Endothelial cell (in vitro differentiated cells): ENCODE data around the gene SLC8A2. TPM values are rescaled to one million over a fixed set of nuclear protein-coding genes. Genes with fewer than 3 reads are reported as not detected.

Experiments used
- DNase-seq: peaks from one replicate; pipeline ENCODE4 v3.0.0; 2021; ENCODE audit warnings: low spot score
- H3K27ac Mint-ChIP-seq: one replicate; pipeline ENCODE4 v1.8.0; 2021; ENCODE audit warnings: mixed read lengths, inconsistent platforms; ENCODE audit not compliant: unreplicated experiment
- H3K27me3 Mint-ChIP-seq: one replicate; pipeline ENCODE4 v1.8.0; 2021; ENCODE audit warnings: mild to moderate bottlenecking, moderate library complexity, mixed read lengths, inconsistent platforms; ENCODE audit not compliant: unreplicated experiment
- H3K36me3 Mint-ChIP-seq: one replicate; pipeline ENCODE4 v1.8.0; 2021; ENCODE audit warnings: mild to moderate bottlenecking, low read depth, mixed read lengths, inconsistent platforms; ENCODE audit not compliant: unreplicated experiment
- H3K4me1 Mint-ChIP-seq: one replicate; pipeline ENCODE4 v1.8.0; 2021; ENCODE audit warnings: mild to moderate bottlenecking, mixed read lengths, inconsistent platforms; ENCODE audit not compliant: unreplicated experiment
- H3K4me3 Mint-ChIP-seq: one replicate; pipeline ENCODE4 v1.8.0; 2021; ENCODE audit warnings: mild to moderate bottlenecking, mixed read lengths, inconsistent platforms; ENCODE audit not compliant: unreplicated experiment
- H3K9me3 Mint-ChIP-seq: one replicate; pipeline ENCODE4 v1.8.0; 2021; ENCODE audit warnings: mixed read lengths, inconsistent platforms; ENCODE audit not compliant: unreplicated experiment
- total RNA-seq: library from RNA; stranded (reverse); fragmentation: NEBNext Ultra II Directional; extraction: Animal tissue kit (Norgen Biotek cat#: 25700); gene quantifications from one replicate; pipeline ENCODE4 v1.2.1, GENCODE V29; 2021; ENCODE audit not compliant: unreplicated experiment
- TF ChIP-seq, protein P1 (sequence below): fragments of 200-600 bp; sonication (generic); IDR thresholded peaks from one replicate; pipeline ENCODE4 v1.5.0; 2021; ENCODE audit warnings: antibody characterized with exemption; ENCODE audit not compliant: unreplicated experiment

The SLC8A2 gene
- total RNA-seq, 1 donor from 2014 or later: 0.80 TPM

DNA sequence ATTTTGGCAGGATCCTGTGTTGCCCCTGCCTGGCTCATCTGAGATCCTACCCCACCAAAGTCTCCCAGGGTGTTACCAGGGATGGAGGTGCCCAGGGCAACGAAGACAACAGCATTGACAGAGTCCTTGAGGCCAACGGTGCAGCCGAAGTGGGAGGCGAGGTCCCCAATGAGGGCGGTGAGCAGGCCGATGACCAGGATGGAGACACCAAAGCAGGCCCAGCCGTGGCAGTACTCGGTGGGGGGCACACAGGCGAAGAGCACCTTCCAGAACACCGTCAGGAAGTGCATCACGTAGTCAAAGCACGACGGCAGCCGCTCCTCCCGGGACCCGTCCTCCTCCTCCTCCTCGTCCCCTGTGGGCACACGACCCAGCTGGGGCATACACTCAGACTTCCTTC is 39.6 kb downstream of the SLC8A2 start:
- H3K4me1 Mint-ChIP-seq: peaks cover 5% of the 10 kb centered on the region
- H3K27ac Mint-ChIP-seq: no peak overlapping the region
- H3K4me3 Mint-ChIP-seq: no peak overlapping the region
- no peaks in the 10 kb centered on the region for H3K36me3 Mint-ChIP-seq
- no peaks in the 10 kb centered on the region for H3K9me3 Mint-ChIP-seq
- DNase-seq: no peak
- TF ChIP-seq, protein P1, sequence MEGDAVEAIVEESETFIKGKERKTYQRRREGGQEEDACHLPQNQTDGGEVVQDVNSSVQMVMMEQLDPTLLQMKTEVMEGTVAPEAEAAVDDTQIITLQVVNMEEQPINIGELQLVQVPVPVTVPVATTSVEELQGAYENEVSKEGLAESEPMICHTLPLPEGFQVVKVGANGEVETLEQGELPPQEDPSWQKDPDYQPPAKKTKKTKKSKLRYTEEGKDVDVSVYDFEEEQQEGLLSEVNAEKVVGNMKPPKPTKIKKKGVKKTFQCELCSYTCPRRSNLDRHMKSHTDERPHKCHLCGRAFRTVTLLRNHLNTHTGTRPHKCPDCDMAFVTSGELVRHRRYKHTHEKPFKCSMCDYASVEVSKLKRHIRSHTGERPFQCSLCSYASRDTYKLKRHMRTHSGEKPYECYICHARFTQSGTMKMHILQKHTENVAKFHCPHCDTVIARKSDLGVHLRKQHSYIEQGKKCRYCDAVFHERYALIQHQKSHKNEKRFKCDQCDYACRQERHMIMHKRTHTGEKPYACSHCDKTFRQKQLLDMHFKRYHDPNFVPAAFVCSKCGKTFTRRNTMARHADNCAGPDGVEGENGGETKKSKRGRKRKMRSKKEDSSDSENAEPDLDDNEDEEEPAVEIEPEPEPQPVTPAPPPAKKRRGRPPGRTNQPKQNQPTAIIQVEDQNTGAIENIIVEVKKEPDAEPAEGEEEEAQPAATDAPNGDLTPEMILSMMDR: no peak
- peaks cover 10% of the 10 kb centered on the region for H3K27me3 Mint-ChIP-seq

DNA sequence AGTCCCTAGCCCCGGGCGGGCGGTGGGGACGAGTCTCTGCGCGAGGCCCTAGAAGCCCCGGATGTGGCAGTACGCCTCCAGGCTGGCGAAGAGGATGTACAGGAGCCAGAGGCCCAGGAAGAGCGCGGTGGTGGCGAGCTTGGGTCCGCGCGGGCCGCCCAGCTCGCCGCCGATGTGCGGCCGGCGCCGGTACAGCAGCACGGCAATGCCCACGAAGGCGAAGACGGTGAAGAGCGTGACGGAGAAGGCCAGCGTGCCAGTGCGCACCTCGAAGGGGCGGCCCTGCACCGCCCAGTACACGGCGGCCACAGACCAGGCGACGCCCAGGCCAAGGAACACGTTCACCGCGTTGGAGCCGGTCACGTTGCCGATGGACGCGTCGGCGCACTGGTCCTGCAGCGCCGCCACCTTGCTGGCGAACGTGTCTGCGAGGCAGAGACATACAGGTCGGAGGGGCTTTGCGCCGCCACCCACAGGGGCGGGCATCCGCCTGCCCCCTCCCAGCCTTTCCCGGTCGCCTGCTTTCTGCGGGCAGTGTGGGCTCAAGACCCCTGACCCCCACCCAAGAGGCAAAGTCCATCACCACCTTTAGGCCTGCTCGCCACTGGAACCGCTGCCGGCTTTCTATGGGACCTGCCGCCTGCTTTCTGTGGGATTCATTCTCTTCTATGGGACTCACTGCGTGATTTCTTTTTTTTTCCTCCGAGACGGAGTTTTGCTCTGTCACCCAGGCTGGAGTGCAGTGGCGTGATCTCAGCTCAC is 41.5 kb downstream of the SLC8A2 start:
- Mint-ChIP-seq H3K4me1 (peaks cover 3% of the 10 kb centered on the region), H3K27me3 (peaks cover 12% of the 10 kb centered on the region), H3K27ac (no peak overlapping the region), H3K36me3 (no peaks in the 10 kb centered on the region), H3K4me3 (peak overlapping the region; percentile 47), H3K9me3 (no peaks in the 10 kb centered on the region)
- no peak for DNase-seq
- TF ChIP-seq, protein P1: peak; percentile 26

DNA sequence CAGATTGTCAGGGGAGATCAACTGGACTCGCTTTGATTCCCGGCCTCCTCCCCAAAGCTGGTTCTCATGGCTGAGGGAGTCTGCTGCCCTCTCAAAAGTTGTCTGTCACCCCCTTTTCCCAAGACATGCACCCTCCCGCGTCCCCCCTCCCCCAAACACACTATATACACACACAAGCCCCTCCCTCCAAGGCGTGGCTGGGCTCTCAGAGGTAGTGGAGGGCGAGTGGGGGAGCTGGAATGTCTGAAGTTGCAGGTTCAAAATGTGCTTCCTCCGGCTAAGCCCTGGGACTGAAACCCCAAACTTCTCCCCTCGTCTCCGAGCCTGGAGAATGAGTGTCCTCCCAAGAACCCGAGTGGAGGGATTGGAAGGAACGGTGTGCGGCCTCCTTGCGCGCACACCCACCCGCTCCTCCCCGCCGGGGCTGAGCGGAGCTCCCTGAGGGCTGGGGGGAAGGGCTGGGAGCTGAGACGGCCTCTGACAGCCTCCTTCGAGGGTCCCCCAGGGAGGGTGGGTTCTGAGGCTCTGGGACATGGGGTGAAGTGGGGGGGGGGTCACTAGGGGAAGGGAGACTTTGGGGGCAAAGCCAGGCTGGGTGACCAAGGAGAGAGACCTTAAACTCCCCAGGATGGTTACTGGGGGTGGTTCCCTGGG is 42.4 kb downstream of the SLC8A2 start:
- TF ChIP-seq, protein P1: no peak
- peaks cover 3% of the 10 kb centered on the region for H3K4me1 Mint-ChIP-seq
- H3K36me3 Mint-ChIP-seq: no peaks in the 10 kb centered on the region
- DNase-seq: no peak
- no peaks in the 10 kb centered on the region for H3K9me3 Mint-ChIP-seq
- no peak overlapping the region for H3K4me3 Mint-ChIP-seq
- H3K27me3 Mint-ChIP-seq: peaks cover 14% of the 10 kb centered on the region
- H3K27ac Mint-ChIP-seq: no peak overlapping the region

DNA sequence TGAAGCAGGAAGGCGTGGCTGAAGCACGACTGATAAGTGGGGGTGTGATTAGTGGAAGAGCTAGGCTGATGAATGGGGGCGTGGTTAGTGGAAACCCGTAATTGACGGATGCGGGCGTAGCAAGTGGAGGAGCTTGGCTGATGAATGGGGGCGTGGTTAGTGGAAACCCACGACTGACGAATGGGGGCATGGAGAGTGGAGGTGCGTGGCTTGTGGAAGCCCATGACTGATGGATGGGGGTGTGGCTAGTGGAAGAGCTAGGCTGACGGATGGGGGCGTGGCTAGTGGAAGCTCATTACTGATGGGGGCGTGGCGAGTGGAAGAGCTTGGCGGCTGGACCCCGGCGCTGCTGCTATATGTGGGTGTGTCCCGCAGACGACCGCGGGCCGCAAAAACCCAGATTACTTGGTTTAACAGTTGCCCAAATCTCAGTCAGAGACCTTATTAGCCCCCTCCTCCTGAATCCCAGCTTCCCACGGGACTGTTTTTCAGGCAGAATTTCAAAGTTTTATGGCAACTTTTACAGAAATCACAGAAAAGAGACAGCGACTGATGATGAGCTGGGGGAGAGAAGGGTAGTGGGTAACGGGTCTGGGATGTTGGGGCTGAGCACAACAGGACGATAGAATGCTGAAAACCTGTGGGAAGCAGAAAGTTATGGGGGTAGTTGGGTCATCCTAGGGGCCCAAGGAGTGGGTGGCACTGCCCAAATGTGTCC is 43.4 kb downstream of the SLC8A2 start:
- H3K27me3 Mint-ChIP-seq: peaks cover 16% of the 10 kb centered on the region
- peak; percentile 91 for DNase-seq

More for the DNA sequence above, 43.4 kb downstream of the SLC8A2 start:
- TF ChIP-seq, protein P1: no peak
- Mint-ChIP-seq H3K4me3 (no peak overlapping the region), H3K27ac (no peak overlapping the region), H3K36me3 (no peaks in the 10 kb centered on the region), H3K9me3 (no peaks in the 10 kb centered on the region), H3K4me1 (peaks cover 3% of the 10 kb centered on the region)
